Nasal cavity respiratory epithelium epithelial cell of viscerocranial mucosa (primary cell): Measurements from ENCODE around the gene FKBP14. TPM values are rescaled to one million over a fixed set of nuclear protein-coding genes. Genes with fewer than 3 reads are reported as not detected.

Experiments used
- total RNA-seq: library from RNA; depleted of rRNA; stranded (reverse); fragments of >200 nt; gene quantifications from 2 replicates; pipeline ENCODE4 v1.2.3, GENCODE V29; 2014

Gene FKBP14, protein sequence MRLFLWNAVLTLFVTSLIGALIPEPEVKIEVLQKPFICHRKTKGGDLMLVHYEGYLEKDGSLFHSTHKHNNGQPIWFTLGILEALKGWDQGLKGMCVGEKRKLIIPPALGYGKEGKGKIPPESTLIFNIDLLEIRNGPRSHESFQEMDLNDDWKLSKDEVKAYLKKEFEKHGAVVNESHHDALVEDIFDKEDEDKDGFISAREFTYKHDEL
- total RNA-seq, result 31.5 and 38.6 TPM in 2 replicates

DNA sequence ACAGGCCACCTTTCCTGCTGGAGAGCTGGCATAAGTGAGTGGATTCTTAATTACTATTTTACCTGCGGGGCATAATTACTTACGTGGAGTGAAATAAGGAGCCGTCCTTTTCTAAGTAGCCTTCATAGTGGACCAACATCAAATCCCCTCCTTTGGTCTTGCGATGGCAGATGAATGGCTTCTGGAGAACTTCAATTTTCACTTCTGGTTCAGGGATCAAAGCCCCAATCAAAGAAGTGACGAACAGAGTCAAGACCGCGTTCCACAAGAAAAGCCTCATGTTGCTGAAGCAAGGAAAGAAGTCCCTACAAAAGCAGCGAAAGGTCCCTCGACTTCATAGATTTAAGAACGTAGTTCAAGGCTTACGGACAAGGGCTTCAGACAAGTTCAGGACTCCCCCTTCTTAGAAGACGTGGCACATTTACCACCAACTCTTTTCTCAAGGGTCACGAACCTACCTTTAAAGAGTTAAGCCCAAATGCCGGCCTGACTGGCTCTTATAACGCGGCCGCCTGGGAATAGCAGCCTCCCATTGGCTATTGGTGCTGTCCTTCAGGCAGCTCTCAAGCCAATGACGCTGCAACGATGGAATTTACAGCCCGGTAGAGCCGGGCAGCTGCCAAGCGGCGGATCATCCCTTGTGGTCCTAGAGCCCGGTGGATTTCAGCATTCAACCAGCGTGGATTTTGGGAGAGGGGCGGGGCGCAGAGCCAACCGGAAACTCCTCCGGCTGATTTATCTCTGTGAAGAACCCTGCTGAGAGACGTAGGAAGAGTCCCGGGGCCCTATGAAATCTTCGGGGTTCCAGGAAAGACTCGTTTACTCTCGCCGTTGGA is at the start of gene FKBP14:
FKBP14 (minus strand) TSS at position 474 of the 836 bp plus-strand sequence; CDS start at position 280, 194 bp downstream.

DNA sequence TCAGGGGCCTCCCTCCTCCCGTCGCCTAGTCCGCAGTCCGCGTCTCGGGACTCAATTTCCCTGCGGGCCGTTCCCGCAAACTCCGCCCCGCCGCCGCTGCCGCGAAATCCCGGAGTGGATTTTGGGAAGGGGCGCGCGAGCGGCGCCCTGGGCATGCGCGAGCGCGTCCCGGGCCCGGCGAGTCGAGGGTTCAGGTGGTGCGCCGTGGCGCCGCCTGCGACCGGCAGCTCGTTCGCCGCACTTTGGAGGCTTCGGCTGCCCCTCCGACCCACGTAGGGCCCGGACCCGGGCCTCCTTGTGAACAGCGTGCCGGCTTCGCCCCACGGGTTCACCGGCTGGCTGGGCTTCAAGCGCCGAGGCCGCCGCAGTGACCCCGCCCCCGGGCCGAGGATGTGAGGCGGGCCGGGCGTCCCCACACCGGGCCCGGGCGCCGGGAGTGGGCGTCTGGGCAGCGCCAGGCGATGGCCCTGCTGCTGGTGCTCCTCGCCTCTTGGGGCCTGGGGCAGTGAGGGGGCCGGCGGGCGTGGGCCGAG is 1.8 kb upstream of the FKBP14 start, which contains the start of gene PLEKHA8:
PLEKHA8 (plus strand) TSS at position 197 of the 533 bp plus-strand sequence. CDS start 351 bp downstream, outside the sequence.

DNA sequence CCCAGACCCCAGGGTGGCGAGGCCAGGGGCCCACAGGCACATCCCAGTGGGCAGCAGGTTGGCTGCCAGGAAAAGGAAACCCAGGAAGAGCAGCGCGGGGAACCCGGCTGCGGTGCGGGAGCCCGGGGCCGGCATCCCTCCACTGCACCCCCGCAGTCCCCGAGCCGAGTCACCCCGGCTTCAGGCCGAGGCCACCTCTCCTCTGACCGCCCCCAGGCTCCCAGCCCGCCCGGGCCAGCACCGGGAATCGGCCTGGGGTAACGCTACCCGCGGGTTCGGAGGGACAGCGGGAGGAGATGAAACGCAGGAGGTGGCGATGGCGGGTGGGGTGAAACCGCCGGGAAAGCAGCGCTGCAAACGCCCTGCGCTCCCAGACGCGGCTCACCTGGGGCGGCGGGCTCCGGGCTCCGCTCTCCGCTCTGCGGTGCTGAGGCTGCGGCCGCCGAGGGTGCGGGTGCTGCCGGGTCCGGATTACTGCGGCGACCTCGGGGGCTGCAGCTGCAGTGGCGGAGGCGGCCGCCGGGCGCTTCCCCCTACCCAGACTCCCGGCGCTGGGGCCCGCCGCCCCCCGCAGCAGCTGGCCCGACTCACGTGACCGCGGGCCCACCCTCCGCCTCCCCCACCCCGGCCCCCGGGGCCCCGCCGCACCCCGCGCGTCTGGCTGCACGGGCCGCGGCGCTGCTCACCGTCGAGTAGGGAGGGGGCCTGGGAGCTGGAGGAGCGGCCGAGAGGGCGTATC is 37.1 kb downstream of the FKBP14 start, which contains the start of gene SCRN1:
SCRN1 (minus strand) TSS at position 545 of the 739 bp plus-strand sequence. CDS start 20,734 bp downstream, outside the sequence.

Other genes starting within 250 kb of the FKBP14 start
- gene WIPF3, start 220.2 kb downstream of the FKBP14 start, total RNA-seq, result under 0.01 and 0.21 TPM in 2 replicates
- 61.9 and 95.1 TPM in 2 replicates for gene SCRN1, start 36.9 kb downstream of the FKBP14 start, total RNA-seq
- gene PLEKHA8, start 1.7 kb upstream of the FKBP14 start, total RNA-seq, result 26.7 TPM in 2 replicates
- 18.5 and 24.6 TPM in 2 replicates for gene MTURN, start 108.3 kb upstream of the FKBP14 start, total RNA-seq